ENCODE measurements around the gene CLEC14A. TPM values are rescaled to one million over a fixed set of nuclear protein-coding genes. Genes with fewer than 3 reads are reported as not detected.

CLEC14A gene
- total RNA-seq, 1 donor from 2014 or later: 192 TPM

DNA sequence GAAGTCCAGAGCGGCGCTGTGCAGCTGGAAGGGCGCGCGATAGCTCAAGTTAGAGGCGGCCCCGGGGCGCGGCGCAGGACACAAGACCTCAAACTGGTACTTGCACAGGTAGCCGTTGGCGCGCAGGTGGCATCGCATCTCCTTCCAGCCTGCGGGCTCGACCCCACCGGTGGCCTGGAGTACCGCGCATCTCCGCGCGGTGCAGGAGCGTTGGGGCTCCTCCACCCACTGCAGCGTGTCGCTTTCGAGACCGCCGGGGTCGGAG is 553 bp downstream of the CLEC14A start:
- DNase-seq (ENCODE audit: low spot score in 2 of 2): no peak
- TF ChIP-seq CTCF (IDR thresholded peaks at IDR 0.05): no peak
- H3K27me3 ChIP-seq: no peaks in the 10 kb centered on the region
- H3K36me3 ChIP-seq: no peaks in the 10 kb centered on the region
- peak overlapping the region; percentile 39 to 59 for H3K4me3 ChIP-seq
- H3K27ac ChIP-seq: peak overlapping the region in 1 of 2 donors; percentile 45
- H3K9me3 ChIP-seq: no peaks in the 10 kb centered on the region
- intact Hi-C loops (cut with DNase I): no loop called here
- H3K4me1 ChIP-seq: peaks cover 0 to 3% of the 10 kb centered on the region in 2 donors

DNA sequence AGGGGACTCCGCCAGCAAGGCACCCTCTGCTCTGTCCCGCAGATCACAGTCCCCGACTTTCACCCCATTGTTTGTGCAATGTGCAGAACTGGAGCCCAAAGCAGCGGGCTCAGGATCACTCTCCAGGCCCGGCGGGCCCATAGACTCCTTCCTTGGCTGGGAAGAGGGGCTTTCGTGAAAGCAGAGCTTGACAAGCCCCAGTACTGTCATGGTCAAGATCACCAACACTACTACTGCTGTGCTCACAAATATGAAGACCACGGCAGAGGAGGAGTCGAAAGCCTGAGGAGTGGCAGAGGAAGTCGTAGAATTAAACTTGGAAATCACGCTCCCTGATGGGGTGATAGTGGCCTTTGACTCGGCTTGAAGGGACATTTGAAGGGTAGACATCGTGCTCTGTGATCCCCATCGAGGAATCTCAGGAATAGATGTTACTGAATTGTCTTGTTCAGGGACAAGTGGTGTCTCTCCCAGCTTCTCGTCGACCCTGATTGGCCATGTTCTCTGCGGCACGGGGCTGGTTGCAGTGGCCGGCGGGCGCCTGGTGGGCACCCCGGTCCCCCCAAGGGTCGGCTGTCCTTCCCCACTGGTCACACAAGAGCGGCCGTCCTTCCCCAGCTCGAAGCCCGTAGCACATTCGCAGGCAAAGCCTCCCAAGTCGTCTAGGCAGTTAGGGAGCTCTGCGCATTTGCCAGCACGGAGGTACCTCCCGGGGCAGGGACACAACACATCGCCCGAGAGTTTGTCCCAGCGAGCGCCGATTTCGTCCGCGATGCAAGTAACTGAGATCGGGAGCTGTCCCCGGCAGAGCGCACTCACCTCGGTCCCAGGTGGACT is 1.1 kb downstream of the CLEC14A start:
- no peak for DNase-seq (ENCODE audit: low spot score in 2 of 2)
- no peak for TF ChIP-seq CTCF (IDR thresholded peaks at IDR 0.05)
- H3K27me3 ChIP-seq: no peaks in the 10 kb centered on the region
- H3K9me3 ChIP-seq: no peaks in the 10 kb centered on the region
- H3K36me3 ChIP-seq: no peaks in the 10 kb centered on the region
- H3K27ac ChIP-seq: peak overlapping the region in 1 of 2 donors; percentile 25
- peak overlapping the region; percentile 39 to 59 for H3K4me3 ChIP-seq
- intact Hi-C loops (cut with DNase I): no loop called here
- H3K4me1 ChIP-seq: peaks cover 0 to 3% of the 10 kb centered on the region in 2 donors

GRCh38 chr14:38253676-38254075 is 2.2 kb downstream of the CLEC14A start:
- intact Hi-C loops (cut with DNase I): no loop called here
- no peaks in the 10 kb centered on the region for H3K27me3 ChIP-seq
- no peak overlapping the region for H3K4me3 ChIP-seq
- no peak for DNase-seq (ENCODE audit: low spot score in 2 of 2)
- no peaks in the 10 kb centered on the region for H3K36me3 ChIP-seq
- no peak overlapping the region for H3K27ac ChIP-seq
- TF ChIP-seq CTCF (IDR thresholded peaks at IDR 0.05): no peak
- H3K4me1 ChIP-seq: peaks cover 0 to 3% of the 10 kb centered on the region in 2 donors
- no peaks in the 10 kb centered on the region for H3K9me3 ChIP-seq

DNA sequence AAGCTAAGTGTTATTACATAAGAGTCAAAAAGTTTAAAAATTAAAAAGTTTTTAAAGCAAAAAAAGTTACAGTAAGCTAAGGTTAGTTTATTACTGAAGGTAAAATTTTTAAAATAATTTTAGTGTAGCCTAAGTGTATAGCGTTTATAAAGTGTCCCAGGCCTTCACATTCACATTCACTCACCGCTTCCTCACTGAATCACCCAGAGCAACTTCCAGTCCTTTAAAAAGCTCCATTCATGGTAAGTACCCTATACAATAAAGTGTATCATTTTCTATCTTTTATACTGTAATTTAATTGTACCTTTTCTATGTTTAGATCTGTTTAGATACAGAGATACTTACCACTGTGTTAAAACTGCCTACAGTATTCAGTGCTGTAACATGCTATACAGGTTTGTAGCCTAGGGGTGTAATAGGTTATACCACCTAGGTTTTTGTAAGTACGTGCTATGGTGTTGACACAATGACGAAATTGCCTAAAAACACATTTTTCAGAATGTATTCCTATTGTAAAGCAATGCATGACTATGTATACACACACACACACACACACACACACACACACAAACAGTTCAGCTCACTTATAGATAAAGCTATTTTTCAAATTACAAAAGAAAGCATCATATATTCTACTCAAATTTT is 3.7 kb downstream of the CLEC14A start:
- DNase-seq (ENCODE audit: low spot score in 2 of 2): no peak
- Histone ChIP-seq H3K27ac (no peak overlapping the region), H3K36me3 (no peaks in the 10 kb centered on the region), H3K4me1 (peaks cover 0 to 3% of the 10 kb centered on the region in 2 donors), H3K9me3 (no peaks in the 10 kb centered on the region), H3K27me3 (no peaks in the 10 kb centered on the region), H3K4me3 (no peak overlapping the region)
- no peak for TF ChIP-seq CTCF (IDR thresholded peaks at IDR 0.05)
- intact Hi-C loops (cut with DNase I): no loop called here

DNA sequence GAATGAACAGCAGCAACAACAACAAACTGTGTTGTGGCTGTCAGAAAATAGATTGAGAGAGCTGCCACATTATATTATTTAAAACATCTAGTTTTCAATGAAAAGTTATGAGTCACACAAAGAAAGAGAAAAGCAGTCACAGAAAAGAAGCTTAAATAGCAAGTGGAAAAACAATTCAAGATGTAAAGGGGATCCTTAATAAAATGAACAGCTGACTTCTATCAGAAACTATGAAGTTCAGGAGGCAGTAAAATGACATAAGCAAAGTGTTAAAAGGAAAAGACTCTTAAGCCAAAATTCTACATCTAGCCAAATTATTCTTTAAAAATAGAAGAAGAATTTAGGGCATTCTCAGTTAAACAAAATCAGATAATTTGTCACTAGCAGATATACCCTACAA is 5.6 kb downstream of the CLEC14A start:
- H3K4me1 ChIP-seq: no peaks in the 10 kb centered on the region
- TF ChIP-seq CTCF (IDR thresholded peaks at IDR 0.05): no peak
- DNase-seq (ENCODE audit: low spot score in 2 of 2): no peak
- intact Hi-C loops (cut with DNase I): no loop called here
- no peaks in the 10 kb centered on the region for H3K27me3 ChIP-seq
- no peak overlapping the region for H3K4me3 ChIP-seq
- no peak overlapping the region for H3K27ac ChIP-seq
- H3K36me3 ChIP-seq: no peaks in the 10 kb centered on the region
- no peaks in the 10 kb centered on the region for H3K9me3 ChIP-seq

All from ascending aorta (tissue), 2 donors.